ENCODE measurements around the gene SCGB1D1.

The SCGB1D1 gene

GRCh38 chr11:62190011-62190410 is at the start of gene SCGB1D1:
TSS of gene SCGB1D1 (plus strand) at chr11:62190216. CDS start at chr11:62190285, 69 bp downstream.
- DNase-seq, result no peak

DNA sequence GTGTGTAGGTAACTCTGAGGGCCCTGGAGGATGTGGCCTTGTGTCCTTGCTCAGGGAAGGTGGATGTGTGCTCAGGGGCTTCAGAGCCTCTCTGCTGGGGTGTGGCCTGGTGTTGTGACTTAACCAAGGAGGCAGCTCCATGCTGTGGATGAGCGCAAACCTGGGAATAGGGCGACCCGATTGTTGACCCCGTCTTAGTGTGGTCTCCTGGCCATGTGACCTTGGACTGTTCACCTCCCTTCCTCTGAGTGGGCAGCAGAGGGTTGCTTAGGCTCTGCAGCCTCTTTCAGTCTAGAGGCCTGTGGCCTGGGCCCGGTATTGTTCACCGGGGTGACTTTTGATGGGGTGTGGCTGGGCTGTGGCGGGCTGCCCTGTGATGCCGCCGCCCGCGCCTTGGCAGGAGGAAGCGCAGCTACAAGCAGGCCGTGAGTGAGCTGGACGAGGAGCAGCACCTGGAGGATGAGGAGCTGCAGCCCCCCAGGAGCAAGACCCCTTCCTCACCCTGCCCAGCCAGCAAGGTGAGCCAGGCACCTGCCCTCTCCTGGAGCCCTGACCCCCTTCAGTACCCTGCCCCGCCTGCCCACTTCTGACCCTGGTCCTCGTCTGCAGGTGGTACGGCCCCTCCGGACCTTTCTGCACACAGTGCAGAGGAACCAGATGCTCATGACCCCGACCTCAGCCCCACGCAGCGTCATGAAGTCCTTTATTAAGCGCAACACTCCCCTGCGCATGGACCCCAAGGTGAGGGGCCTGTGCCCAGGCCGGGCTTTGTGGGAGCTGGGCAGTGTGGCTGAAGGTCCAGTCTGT is 49.5 kb upstream of the SCGB1D1 start:
- no peak for DNase-seq

GRCh38 chr11:62141111-62142042 is 48.6 kb upstream of the SCGB1D1 start:
- DNase-seq, result no peak

DNA sequence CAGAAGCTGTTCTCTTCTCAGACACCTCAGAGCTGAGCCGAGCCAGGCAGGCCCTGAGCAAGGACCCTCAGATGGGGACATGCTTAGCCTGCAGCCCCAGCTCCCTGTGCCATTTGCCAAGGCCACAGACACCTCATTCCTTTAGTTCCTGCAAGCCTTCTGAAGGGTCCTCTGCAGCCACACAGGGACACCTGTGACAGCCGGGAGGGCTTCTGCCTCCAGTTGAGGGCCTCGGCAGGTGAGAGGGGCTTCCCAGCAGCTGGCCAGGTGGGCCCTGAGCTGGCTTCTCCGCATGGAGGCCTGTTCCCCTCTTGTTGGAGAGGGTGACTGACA is 48.0 kb upstream of the SCGB1D1 start:
- no peak for DNase-seq

DNA sequence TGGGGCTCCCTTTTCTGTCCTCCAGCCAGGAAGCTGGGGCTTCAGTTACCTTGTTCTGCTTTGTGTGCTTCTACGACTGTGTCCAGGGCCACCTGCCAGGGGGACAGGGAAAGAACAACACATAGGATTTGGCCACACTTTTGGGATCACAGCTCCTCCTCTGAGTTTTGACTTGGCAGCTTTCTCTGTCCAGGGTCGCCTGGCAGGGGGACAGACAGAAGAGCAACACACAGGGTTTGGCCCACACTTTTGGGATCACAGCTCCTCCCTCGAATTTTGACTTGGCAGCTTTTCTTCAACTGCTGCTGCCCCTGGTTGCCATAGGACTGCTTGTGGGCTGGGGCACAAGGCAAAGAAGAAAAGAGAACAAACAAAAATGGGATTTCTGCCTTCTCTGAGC is 47.1 kb upstream of the SCGB1D1 start:
- DNase-seq, result no peak

DNA sequence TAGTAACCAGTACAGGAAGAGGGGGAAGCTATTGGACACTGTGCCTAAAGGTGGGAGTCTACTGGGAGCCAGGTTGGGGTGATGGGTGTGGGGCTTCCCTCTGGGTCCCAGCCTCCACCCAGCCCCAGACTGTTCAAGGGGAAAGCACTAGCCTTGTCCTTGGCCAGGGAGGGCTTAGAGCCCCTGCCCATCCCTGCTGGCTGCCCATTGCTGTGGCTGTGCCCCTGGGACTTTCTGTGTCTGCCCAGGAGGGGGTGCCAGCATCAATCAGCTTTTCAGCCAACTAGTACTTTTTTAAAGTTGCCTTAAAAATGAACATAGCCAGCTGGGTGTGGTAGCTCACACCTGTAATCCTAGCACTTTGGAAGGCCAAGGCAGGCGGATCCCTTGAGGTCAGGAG is 46.3 kb upstream of the SCGB1D1 start:
- no peak for DNase-seq

DNA sequence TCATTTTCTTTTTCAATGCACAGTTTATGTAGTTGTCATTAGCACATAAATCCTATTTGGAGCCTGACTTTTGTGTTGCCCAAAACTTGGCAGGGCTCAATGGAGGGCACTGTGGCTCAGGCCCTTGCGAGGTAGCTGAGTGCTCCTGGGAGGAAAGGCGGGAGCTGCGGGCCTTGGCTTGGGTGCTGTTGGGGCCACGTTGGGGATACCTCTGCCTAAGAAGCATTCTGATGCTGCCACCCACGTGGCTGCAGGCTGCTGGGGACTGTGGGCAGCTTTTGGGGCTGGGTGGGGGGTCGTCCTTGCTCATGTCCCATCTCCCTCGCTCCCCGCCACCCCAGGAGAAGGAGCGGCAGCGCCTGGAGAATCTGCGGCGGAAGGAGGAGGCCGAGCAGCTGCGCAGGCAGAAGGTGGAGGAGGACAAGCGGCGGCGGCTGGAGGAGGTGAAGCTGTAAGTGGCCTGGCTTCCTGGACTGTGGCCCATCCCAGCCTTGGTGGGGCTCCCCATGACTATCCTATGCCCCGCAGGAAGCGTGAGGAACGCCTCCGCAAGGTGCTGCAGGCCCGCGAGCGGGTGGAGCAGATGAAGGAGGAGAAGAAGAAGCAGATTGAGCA is 45.3 kb upstream of the SCGB1D1 start:
- DNase-seq, result no peak

DNA sequence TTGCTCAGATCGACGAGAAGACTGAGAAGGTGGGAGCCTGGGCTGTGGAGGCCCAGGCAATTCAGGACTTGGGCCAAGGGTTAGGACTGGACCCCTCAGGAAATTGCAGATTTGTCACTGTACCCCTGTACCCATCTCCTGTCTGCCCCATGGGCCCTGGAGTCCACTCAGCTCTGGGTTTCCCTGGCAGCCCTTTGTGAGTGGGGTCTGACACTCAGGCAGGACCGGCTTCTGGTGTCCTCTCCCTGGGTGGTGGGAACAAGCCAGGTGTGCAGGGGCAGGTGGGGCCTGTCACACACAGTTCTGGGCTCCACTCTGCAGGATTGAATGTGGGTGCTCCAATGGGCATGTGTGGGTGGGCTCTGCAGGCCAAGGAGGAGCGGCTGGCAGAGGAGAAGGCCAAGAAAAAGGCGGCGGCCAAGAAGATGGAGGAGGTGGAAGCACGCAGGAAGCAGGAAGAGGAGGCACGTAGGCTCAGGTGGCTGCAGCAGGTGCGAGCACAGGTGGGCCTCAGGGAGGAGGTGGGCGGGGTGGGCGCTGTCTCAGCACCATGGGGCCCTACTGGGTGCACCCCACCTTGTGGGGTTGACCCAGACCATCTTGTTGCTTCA is 44.6 kb upstream of the SCGB1D1 start:
- DNase-seq, result no peak

GRCh38 chr11:62146476-62147200 is 43.4 kb upstream of the SCGB1D1 start:
- DNase-seq, result no peak

- DNase-seq, result no peak
Measured at GRCh38 chr11:62147545-62147944, 42.5 kb upstream of the SCGB1D1 start.

- DNase-seq, result no peak
Measured at GRCh38 chr11:62148271-62148980, 41.6 kb upstream of the SCGB1D1 start.

- no peak for DNase-seq
Measured at GRCh38 chr11:62149986-62150886, 39.8 kb upstream of the SCGB1D1 start.

DNA sequence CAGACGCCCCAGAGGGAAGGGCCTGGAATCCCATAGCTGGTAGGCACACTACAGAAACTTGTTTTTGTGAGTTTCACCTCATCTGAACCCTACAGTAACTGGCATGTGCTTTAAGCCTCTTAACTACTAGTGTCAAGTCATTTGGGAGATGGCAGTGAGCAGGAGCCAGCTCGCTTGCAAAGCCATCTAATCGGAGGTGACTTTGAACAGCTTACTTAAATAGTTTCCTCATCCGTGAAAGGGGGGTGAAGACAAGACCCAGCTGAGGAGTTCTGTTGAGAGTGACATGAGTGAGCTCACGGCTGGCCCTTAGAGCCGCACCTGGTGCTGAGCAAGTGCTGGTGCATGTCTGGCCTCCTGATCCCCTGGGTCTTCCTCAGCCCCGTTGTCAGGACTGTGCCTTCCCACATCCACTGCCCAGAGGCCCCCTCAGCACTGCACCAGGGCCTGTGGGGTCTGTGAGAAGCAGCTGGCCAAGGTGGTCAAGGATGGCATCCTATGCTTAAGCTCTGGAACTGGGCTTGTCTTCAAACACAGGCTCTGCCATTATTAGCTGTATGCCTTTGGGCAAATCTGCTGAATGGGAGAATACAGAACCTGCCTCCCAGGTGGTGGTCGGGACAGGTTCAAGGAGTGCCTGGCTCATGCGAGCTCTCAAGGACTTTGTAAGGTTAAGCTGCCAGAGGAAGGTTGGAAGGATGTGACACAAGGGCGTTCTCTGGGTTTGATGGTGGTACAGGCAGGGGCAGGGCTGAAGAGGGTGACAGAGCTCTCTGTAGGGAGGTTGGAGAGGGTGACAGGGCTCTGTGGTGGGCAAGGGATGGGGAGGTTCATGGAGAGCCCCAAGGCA is 38.9 kb upstream of the SCGB1D1 start:
- no peak for DNase-seq

GRCh38 chr11:62151737-62152102 is 38.3 kb upstream of the SCGB1D1 start:
- DNase-seq, result no peak

DNA sequence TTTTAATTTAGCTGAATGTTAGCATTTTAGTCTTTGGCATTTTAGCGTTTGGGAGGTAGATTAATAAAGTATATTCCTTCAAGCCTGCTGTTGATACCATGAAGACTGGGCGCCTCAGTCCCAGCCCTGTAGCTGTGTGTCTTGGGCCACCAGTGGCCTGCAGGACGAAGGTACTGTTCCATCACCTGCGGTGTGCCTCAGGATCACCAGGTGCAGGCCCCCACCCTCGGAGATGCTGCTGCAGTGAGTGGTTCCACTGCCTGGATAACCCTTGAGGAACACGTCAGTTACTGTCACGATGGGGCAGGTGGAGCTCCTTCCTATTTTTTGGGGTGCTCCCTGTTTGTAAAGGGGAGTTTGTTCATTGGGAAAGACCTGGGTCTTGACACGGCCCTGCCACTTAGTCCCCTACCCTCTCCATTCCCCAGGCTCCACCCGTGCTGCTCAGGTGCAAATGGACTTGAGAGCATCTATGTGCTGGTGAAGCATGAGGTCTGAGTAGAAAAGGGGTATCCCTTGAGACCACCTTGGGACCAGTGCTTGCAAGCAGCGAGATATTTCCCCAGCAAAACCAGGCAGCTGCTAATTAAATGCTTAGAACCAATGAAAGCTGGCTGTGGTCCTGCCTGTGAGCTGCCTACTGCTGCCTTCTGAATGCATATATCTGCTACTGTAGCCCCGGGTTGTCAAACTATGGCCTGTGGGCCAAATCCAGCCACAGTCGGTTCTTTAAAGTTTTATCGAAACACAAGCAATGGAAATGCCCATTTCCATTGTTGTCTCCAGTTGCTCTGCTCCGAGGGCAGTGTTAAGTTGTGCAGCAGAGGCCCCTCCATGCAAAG is 37.5 kb upstream of the SCGB1D1 start:
- no peak for DNase-seq

DNA sequence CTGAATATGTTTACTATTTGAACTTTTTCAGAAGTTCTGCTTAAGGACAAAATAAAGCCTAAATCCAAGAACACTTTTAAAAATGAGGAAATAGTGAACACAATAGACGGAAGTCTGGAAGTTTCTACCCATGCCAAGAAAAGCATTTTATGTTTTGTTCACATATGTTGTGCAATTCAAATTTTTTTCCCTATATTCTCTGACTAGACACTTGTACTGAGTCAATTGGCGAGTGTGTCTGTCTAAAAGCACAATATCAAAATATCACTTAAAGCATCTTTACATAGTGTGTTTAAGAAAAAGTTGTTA is 37.0 kb upstream of the SCGB1D1 start:
- DNase-seq, result no peak

DNA sequence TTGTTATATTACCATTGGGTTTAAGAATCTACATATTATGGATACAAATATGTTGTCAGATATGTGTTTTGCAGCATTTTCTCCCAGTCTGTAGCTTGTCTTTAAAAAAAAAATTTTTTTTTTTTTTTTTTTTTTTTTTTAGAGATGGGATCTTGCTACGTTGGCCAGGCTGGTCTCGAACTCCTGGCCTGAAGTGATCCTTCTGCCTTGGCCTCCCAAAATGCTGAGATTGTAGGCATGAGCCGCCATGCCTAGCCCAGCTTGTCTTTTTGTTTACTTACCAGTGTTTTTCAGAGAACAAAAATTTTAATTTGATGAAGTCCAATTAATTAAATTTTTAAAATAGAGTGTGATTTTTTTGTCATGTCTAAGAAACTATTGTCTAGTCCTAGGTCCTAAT is 36.4 kb upstream of the SCGB1D1 start:
- no peak for DNase-seq

DNA sequence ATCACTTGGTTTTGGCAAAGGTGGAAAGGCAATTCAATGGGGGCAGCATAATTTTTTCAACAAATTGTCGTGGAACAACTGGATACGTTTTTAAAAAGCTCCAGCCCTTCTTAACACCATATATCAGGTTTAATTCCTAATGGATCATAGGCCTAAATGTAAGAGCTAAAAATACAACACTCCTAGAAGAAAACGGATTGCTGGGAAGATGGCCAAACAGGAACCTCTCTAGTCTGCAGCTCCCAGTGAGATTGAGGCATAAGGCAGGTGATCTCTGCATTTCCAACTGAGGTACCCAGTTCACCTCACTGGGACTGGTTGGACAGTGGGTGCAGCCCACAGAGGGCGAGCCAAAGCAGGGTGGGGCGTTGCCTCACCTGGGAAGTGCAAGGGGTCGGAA is 32.4 kb upstream of the SCGB1D1 start:
- no peak for DNase-seq

DNA sequence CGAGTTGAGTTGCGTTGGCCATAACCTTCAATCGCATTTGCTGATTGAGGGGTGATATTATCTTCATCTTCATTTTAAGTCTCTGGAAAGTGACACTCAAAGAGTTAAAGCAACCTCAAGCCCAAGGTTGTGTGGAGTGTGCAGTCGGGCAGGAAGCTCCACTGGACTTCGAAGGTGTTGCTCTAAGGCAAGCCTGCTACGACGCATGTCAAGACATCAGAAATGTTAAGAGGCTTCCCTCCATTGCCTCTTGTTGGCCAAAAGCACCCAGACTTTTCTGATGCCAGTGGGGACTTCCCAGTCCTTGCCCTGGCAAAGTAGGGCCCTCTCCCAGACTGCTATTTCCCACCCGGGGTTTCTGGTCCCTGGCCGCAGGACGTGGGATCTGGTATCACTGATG is 23.6 kb upstream of the SCGB1D1 start:
- DNase-seq, result no peak

All from activated T-cell treated with anti-CD3 and anti-CD28 coated beads, Interleukin-2, amount 50 U/mL, for 1 hour (primary cell).